Stimulated activated CD8-positive, alpha-beta memory T cell treated with anti-CD3 and anti-CD28 coated beads, Interleukin-2, amount 100 ng/mL, for 48 hours (primary cell): ENCODE measurements around the gene ZFP36L1.

Experiments used
- DNase-seq, 2 donors: peaks; one replicate each; pipeline ENCODE4 v3.0.0-alpha.2; 2020; ENCODE audit warnings: low read depth in 2 of 2

ZFP36L1 gene

DNA sequence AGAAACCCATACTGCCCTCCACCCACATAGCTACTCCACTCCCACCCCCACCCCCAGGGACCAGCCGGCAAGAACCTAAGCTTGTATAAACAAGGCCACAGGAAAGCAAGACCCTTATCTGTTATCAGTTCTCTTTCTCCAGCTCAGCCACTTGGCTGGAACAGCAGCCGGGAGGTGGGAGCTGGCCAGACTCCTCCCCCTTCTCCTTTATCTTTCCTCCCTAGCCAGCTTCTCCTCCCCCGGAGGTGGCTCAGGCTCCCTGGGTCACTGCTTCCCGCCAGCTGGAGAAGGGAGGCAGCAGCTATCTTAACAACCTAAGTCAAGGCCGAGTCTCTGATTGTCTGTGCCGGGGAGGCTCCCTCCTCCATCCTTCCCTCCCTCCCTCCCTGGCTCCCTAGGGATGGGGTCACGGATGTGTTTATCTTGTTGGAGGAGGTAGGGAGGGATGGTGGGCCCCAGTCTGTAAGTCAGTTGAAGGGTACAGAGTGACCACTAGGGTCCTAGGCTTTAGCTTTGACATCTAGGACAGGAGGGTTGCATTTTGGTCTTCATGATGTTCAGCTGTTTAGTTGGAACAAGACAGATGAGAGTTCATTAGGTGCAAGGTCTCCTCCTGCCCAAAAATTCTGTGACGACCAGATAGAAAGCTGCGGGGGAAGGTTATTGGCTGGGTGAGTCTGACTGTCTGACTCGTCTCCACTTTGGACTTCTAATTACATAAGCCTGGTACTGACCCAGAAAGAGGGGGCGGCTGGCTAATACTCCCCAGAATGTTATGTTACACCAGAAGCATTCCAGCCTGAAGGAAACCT is 29.7 kb downstream of the ZFP36L1 start:
- no peak for DNase-seq

DNA sequence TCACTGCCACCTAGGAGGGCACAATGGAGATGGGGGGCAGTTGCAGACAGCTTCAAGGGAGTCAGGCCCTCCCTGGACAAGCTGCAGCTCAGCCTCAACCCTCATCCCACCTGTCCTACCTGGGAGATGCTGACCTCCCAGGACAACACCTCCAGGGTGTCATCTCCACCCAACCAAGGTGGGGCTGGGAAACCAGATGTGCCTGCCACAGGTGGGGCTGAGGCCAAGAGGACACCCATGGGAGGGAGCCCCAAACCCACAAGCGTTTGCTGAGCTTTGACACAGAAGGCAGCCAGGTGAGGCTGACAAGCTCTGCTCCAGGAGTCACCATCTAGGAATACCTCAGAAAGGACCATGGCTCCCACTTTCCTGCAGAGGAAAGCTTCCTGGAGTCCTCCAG is 31.5 kb downstream of the ZFP36L1 start:
- DNase-seq, result no peak

DNA sequence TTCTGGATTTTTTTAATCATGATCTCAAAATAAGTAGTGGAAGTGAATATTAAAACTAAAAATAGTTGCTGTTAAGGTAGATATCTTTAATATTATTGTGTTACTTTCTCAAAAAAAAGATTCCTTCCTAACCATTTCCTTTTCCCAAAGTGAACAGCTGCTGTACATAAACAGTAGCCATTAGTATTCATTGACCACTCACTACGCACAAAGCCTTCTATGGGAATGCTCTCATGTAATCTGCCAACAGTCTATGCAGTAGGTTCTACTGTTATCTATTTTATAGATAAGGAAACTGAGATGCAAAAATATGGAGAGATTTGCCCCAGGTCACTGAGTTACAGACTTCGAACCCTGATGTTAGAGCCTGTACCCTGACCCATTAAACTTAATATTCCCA is 32.1 kb downstream of the ZFP36L1 start:
- DNase-seq, result no peak

DNA sequence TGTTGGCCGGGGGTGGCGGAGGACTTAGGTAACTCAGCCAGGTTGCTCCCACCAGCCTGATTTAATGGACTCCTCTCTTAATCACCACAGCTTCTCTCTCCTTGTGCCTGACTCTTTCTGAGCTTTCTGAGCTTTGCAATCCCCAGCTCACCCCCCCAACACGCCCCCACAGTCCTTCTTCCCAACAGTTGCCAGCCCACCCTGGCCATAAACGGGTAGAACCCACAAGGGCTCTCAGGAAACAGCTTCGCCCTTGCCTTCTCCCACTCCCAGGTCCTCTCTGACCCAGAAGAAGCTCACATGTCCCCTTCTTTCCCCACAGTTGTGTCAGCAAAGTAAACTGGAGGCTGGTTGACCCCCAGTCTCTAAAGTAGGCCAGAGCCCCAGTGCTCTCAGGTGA is 32.9 kb downstream of the ZFP36L1 start:
- DNase-seq, result no peak

DNA sequence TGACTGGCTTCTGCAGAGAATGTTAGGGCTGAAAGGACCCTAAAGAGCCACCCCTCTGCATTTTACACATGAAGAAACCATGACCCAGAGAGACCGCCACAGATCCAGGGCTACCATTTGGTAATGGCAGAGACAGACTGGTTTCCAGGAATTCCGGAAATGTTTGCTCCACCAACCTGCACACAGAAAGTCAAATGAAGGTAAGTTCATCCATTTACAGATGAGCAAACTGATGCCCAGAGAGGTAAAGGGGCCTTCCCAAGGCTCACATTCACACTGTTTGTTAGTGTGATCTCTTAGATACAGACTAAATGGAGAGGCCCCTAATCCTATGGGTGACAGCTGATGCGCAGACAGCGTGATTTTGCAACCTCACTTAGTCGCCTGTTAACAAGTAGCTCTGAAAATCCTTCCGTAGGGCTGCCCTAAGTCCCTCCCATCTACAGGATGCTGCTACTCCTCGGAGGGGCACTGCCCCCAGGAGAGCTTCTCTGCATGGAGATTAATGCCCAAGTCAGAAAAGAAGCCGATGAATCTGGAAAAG is 33.8 kb downstream of the ZFP36L1 start:
- no peak for DNase-seq

DNA sequence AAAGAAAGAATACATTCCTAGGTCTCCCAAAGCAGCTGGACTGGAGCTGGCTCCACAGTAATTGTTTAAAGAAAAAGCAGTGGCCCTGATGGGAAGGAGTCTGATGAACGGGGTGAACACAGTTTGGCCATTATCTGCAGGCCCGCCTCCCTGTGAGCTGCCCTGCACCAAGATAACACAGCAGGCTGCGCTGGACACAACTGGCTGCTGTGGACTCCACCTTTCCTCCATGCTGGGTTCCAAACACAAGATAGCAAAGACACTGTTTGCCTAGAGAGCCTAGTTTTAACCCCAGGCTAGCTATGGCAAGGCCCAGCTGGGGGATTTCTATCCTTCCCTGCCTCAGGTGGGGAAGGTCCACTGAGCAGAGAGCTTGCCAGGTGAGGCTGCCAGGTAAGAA is 34.6 kb downstream of the ZFP36L1 start:
- DNase-seq, result no peak

DNA sequence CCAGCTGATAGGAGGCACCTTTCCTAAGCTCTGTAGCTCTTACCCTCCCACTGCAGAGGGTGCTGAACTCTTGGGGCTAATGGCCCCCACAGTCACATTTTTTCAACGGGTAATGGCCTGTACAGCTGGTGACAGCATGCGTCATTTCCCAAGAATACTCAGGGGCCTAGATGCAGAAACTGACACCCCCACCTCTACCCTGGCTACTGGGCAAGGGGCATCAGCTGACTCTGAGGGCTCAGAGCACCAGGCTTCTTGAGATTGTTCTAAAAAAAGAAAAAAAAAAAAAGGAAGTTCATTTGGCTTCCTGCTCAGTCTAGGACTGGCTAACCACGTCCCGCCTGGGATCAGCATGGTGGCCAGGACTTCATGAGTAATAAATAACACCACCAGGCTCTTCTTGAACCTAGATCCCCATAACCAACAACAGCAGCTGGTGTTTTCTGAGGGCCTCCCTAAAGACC is 35.2 kb downstream of the ZFP36L1 start:
- DNase-seq, result no peak

DNA sequence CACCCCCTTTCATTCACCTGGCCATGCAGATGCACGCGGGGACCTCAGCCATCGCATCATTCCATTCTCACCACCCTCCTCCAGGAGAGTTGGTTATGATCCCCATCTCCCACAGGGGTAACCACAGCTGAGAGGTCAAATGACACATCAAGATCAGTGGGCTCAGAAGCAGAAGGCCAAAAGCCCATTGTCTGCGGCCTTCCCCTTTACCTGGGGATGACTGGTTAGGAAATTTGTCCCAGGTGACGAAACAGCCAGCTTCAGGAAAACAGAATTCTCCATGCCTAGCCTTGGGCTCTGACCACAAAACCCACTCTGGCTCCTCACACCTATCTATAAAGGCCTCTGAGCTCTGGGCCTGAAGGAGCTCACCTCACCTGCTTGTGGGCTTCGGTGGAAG is 36.1 kb downstream of the ZFP36L1 start:
- no peak for DNase-seq

DNA sequence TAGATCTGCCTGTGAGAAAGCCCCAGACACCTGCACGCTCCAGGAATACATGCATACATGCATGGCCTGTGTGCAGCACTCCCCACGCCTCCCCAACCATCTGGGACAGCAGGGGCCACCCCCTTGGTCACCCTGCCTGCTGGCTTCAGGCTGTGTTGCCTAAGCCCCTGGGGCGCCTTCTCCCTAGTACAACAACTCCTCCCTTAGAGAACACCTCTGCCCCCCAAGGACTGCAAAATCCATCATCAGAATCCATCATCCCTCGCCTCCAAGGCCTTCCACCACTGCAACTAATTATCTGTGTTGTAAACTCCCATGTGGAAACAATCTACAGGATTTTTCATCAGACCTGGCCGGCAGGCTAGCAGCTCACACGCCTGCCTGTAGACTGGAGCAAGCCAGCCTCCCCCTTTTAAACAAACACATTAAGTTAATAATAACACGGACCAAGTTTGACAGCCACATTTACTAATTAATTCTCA is 36.8 kb downstream of the ZFP36L1 start:
- DNase-seq, result no peak

DNA sequence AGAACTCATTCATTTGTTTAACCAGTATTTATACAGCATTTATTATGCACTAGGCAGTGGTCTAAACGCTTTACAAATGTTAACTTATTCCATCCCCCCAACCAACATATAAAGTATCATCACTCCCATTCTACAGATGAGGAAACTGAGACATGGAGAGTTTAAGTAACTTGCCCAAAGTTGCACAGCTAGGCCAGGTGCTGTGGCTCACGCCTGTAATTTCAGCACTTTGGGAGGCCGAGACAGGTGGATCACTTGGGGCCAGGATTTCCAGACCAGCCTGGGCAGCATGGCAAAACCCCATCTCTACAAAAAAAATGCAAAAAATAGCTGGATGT is 37.9 kb downstream of the ZFP36L1 start:
- DNase-seq, result no peak

DNA sequence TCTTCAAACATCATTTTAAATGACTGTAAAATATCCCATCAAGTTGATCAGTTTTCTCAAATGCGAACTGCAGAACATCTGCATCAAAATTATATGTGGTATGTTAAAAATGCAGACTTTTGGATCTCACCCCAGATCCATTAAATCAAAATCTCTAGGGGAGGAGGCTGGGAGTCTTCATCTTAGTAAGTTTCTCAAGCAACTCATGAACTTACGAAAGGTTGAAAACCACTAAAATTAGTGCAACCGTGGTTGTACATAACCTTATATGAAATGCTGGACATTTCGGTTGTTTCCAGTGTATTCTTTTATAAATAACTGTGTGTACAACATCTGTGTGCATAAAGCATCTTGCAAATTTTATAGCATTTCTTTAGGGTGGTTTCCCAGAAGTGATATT is 39.2 kb downstream of the ZFP36L1 start:
- no peak for DNase-seq

DNA sequence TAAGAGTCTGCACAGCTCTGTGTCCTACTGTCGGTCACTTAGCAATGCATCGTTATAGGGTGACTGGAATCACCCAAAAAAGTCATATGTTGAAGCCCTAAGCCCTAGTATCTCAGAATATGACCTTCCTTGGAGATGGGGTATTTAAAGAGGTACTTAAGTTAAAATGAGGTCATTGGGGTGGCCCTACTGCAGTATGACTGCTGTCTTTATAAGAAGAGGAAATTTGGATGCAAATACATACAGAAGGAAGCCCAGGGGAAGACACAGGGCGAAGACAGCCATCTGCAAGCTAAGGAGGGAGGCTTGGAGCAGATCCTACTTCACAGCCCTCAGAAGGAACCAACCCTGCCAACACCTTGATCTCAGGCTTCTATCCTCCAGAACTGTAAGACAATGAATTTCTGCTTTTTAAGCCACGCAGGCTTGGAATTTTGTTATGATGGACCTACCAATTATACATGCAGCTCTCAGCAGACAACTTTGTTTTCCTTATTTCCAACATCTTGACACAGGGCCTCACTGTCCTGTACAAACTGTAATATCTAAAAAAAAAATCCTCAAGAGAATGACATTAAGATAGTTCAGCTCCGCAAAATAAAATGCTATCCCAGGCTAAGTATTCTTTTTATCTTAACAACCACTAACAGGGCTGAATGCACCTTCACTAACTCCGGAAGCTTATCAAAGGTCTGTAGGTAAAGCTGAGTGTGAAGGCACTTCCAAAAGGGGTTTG is 40.4 kb downstream of the ZFP36L1 start:
- DNase-seq, result no peak

DNA sequence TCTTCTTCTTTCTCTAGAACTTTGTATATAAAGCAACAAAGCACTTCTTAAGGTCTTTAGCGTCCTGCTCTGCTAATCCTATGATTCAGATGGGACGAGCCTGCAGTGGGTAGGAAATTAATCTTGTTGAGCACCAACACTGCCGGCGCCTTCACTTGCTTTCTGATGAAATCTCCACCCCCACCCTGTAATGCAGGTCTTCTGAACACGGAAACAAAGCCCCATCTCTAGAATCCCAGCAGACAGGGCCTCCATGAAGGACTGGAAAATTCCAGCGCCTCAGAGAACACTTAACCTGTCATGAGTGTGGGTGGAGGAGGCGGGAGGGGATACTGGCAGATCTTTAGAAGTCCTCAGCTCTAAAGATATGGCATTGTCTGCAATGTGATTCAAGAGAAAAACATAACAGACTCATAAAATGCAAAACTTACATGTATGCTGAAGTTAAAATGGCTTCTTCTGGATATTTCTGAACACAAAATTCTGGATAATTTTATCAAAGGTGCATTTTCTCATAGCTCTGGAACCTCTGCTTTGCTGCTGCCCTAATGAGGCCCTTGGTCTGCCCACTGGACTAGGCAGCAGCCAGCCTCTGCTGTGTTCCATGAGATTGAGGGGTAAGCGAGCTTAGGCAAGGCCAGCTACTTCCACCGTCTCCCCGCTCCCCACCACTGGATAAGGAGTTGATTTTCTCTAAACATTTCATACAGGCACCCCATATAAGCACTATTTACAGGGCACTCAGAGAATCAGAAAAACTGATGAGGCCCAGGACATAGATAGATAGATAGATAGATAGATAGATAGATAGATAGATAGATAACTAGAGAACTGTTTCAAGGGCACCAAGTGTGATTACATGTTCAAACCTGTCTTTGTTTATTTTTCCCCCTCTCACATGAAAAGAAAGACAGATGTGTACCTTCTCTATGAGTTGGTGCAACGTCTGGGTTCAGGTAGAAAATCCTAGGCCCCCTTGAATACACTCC is 43.1 kb downstream of the ZFP36L1 start:
- DNase-seq, result no peak

DNA sequence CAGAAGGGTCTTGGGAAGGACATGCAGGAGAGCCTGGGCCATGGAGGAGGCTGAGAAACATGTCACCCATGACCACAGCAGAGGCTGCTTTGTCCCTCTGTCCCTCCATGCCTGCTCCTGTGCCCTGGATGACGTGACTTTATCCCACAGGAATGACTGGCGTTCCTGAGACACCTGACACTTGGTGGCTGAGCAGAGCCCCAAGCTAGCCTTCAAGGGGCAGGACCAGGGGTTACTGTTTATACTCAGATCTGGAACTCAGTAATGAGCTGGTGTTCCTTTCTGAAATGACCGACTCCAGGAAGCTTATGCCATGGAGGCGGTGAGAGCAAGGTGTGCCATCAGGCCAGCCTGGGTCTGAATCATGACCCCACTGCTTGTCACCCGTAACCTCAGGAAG is 44.2 kb downstream of the ZFP36L1 start:
- DNase-seq, result no peak

DNA sequence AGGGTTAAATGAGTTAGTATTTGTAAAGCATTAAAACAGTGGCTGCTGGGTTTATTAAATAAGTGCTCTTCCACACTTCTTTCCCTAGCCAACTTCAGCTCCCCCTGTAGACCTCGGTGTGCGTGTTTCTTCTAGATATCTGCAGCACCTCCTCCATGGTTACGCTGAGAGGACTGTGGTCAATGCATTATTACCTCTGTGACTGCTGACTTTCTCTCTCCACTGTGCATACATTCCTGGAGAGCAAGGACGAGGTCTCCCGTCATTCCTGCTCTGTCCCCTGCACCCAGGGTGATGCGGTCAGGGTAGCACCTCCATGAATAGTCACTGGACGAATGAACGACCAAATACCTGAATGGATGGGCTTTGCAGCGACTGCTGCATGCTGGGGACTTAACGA is 44.6 kb downstream of the ZFP36L1 start:
- DNase-seq, result no peak

DNA sequence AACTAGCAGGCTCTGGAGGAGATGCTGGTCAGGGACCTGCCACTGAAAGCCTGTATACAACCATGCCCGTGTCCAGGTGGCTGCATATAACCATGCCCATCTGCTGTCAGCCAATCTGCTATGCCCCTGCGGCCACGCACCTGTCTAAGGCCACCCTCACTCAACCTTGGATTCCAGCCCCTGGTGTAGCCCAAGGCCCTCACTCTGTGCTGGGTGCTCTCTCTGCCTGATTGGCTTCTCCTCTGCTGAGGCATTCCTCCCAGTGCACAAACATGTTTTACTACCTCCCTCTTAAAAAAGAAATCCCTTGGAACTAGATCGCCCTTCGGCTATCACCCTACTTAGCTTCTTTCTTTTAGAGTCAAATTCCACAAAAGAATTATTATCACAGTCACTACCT is 45.5 kb downstream of the ZFP36L1 start:
- no peak for DNase-seq

DNA sequence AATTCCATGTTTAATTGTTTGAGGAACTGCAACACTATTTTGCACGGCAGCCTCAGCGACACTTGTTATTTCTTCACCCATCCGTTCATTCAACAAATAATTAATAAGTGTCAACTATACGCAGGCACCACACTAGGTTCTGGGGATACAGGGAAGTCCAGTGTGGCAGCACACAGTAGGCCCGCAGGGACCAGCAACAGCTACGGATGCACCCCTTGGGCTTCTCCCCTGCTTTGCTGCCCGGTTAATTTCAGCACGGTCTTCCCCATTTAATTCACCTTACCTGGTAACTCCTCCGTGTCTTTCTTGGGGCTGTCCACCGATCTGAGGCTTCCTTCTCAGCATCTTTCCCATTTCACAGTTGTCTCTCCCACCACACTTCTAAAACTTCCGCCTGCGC is 48.3 kb downstream of the ZFP36L1 start:
- DNase-seq, result no peak

DNA sequence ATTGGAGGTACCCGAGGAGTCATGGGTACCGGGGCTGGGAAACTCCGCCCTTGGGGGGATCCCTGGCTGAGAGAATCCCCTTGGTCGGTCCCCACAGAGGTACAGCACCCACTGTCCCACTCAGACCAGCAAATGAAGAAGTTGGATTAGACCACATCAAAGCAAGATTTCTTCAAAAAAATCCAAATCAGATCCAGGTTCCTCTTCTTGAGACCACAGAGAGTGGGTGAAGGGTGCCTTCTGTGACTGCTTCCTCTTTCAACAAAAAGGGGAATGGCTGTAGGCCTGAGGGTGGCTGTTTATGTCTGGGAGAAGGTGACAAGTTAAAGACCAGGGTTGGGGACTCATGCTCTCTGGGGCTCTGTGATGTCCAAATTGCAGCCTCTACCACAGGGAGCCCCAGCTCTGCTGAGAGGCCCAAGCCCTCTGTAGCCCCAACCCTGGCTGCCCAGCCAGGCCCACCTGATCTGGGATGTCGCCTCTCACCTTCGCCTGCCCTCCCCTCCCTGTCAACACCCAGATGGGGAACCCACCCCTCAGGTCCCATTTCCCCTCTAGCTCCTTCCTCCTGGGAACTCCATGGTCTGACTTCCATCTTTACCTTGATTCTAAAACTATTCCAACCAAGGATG is 50.9 kb downstream of the ZFP36L1 start:
- no peak for DNase-seq

DNA sequence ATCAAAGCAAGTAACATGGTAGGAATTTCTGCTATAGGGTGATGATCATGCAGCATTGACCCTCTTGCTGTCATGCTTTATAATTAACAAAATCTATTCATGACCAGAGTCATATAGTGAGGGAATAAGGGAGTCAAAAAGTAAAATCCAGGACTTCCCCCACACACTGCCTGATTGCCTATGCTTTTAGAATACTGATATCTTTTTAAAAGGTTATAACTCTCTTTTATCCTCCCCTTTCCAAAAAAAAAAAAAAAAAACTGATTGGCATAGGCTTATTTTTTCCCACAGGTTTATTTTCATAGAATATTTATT is 51.4 kb downstream of the ZFP36L1 start:
- DNase-seq, result no peak

DNA sequence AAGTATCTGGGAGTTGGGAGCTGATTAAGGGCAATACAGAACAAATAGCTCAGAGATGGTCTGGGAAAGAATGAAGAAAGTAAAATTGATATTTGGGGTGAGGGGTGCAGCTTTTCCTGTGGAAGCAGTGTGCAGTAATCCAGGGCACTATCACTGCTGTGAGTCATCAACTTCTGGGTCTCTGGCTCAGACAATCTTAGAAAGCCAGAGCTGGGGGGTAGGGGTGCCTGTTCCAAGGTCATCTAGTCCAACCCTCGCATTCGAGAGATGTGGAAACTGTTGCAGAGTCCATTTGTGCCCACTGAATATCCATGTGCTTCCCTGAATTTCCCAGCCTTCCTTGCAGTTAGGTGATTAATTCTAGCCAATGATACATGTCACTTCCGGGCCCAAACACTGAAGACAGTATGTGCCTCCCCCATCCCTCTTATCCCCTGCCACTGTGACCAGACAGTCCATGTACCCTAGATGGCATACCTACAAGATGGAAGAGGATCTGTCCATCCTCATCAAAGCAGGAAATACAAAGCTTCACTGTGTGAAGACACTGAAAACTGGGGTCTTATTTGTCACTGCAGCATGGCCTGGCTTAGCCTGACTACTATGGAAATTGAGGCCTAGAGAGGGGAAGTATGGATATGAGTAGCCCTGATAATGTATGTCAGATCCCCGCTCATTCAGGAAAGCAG is 51.9 kb downstream of the ZFP36L1 start:
- no peak for DNase-seq

DNA sequence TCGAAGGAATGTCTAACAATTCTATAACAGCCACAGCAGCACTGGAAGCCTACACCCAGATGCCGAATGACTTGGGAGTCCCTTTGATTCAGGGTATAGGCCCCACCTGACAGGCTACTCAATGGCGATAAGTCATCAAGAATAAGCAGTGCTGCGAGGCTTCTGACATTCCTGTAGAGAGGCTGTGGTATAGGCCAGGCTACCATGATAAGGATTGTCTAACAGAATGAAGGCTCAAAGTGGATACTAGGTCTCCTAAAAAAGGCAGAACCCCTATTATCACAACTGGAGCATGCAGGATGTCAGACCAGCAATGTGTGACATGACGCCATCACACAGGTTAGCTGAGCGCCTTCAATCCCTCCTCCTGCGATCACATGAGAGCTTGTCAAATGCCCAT is 53.2 kb downstream of the ZFP36L1 start:
- DNase-seq, result no peak
